Testis (tissue), 2 donors: ENCODE measurements around the gene FAM120A.

Experiments
- POLR2A ChIP-seq: fragments of 450-650 bp; IDR thresholded peaks from one replicate; pipeline ENCODE4 v1.6.1; 2017; ENCODE audit warnings: antibody characterized with exemption, mild to moderate bottlenecking, moderate library complexity
- TF ChIP-seq, protein P1 (sequence below), 3 experiments: fragments of 450-650 bp in 2 of 3; fragments of 200-600 bp in 1 of 3; sonication (generic) in 1 of 3; IDR thresholded peaks; one replicate each; pipeline ENCODE4 v1.5.1; 2016 to 2019; ENCODE audit warnings: antibody characterized with exemption in 3 of 3, mild to moderate bottlenecking in 2 of 3, moderate library complexity in 1 of 3

DNA sequence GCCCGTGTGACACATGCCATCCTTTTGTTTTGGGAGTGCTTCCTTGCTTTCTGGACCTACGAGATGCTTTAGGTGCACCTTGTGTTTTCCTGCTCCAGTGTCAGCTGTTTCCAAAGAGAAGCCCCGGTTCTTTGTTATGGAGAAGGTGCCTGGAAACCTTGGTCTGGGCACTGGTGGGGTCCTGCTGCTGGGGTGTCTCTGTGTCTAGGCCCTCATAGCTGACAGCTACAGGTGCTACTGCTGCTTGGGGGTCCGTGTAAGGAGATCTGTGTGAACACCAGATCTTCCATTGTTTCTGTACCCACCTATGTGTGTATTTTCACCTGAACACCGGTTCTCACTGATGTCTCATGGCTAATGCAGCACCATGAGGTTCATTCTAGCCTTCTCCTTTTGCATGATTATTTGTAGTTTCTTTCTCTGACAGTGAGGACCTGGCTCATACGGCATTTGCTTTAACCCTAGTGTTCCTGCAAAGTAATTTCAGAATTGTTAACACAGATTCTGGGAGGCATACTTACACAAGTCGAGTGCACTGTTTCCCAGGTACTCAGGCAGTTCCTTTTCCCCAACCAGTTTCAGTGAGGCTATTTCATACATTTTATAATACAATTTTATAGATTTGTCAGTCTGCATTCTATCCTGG, 15.1 kb downstream of the FAM120A start:
- TF ChIP-seq, protein P1, sequence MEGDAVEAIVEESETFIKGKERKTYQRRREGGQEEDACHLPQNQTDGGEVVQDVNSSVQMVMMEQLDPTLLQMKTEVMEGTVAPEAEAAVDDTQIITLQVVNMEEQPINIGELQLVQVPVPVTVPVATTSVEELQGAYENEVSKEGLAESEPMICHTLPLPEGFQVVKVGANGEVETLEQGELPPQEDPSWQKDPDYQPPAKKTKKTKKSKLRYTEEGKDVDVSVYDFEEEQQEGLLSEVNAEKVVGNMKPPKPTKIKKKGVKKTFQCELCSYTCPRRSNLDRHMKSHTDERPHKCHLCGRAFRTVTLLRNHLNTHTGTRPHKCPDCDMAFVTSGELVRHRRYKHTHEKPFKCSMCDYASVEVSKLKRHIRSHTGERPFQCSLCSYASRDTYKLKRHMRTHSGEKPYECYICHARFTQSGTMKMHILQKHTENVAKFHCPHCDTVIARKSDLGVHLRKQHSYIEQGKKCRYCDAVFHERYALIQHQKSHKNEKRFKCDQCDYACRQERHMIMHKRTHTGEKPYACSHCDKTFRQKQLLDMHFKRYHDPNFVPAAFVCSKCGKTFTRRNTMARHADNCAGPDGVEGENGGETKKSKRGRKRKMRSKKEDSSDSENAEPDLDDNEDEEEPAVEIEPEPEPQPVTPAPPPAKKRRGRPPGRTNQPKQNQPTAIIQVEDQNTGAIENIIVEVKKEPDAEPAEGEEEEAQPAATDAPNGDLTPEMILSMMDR (IDR thresholded peaks at IDR 0.05): no peak
- no peak for TF ChIP-seq POLR2A
